NCI-H446 treated with DMSO at 0.1 percent for 48 hours (cell line): ENCODE measurements around the gene PTX3.
A peak's percentile ranks its signal among the peaks of the same experiment; 100 is the strongest.

Source experiments
- DNase-seq: peaks from one replicate; lab custom pipeline; 2025; lab: John Stamatoyannopoulos, UW

The PTX3 gene

GRCh38 chr3:157436583-157437291, at the start of gene PTX3:
Gene PTX3, plus strand, starts transcription at chr3:157436850. Its CDS starts 84 bp downstream, at chr3:157436934.
- no peak for DNase-seq

GRCh38 chr3:157387708-157388435, 48.8 kb upstream of the PTX3 start:
- DNase-seq, result peak; percentile 24

DNA sequence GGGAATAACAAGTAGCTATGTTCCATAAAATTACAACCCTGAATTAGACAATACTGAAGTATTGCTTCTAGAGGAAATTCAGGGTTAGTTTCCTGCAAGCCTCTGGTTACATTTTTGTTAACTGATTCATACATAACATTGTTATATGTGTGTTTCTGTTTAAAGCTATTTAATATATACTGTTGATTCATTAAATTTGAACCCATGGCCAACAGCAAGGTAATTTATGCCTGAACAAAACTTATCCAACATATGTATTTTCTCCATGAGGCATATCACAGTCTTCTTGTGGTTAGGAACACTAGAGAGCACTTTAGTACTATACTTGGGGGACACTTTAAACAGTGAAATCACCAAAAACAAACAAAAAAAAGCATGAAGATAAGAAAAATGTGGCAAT, 47.7 kb upstream of the PTX3 start:
- no peak for DNase-seq

DNA sequence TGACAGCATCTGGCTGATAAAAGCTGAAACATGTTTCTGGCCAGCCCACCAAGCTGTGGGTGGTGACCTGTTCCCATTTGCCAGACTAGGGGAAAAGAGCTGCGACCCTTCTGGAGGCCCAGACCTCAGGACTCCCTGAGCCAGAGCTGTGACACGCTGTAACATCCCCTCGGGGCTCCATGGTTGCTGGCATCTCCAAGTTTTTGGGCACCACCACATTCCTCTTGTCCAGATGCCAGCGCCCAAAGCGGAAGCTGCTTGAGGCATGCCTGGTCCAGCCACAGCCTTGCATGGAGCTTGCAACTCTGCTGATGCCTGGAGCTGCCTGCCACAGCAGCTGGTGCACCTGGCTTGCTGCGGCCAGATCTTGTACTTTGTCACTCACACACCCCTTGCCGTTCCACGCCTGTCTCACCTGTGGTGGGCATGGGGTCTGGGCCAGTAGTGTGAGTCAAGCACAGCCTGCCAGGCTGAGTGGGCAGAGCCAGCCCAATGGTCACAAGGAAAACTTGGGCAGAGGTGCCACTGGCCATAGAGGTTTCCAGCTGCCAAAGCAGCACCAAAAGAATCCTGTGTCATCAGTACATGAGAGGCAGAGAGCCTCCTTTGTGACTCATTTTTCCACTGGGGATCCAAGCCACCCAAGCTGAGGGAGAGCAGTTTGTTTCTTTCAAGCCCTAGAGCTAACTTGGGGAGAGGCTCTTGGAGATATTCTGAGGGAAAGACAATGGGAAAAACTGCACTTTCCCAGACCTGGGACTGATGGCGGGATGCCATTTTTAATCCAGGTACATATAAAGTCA, 45.7 kb upstream of the PTX3 start:
- DNase-seq, result no peak

GRCh38 chr3:157392104-157392503, 44.5 kb upstream of the PTX3 start:
- DNase-seq, result no peak

GRCh38 chr3:157393113-157393512, 43.5 kb upstream of the PTX3 start:
- no peak for DNase-seq

DNA sequence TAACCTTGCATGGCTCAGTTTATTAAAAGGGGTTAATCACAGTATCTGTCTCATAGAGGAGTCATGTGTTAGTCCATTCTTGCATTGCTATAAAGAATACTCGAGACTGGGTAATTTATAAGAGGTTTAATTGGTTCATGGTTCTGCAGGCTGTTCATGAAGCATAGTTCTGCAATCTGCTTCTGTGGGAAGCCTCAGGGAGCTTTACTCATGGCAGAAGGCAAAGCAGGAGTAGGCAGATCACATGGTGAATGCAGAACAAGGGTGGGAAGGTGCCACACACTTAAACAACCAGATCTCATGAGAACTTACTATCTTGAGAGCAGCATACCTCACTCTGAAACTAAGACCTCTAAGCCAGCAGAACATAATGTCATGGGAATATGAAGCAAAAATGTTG, 42.2 kb upstream of the PTX3 start:
- DNase-seq, result no peak

DNA sequence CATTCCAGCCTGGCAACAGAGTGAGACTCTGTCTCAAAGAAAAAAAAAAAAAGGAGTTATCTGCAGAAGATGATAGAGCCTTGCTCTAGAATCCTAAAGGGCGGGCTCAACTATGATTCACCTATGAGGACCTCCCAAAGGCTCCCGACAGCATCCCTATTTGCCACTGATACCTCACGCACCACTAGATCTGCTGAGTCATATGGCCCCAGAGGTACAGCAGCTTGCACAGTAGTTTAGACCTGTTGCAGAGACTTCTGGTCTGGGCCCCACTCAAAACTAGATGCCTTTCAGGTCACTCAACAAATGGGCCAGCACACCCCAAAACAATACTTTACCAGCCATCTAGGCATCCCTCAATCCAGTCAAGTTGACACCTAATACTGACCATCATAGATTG, 38.1 kb upstream of the PTX3 start:
- no peak for DNase-seq

DNA sequence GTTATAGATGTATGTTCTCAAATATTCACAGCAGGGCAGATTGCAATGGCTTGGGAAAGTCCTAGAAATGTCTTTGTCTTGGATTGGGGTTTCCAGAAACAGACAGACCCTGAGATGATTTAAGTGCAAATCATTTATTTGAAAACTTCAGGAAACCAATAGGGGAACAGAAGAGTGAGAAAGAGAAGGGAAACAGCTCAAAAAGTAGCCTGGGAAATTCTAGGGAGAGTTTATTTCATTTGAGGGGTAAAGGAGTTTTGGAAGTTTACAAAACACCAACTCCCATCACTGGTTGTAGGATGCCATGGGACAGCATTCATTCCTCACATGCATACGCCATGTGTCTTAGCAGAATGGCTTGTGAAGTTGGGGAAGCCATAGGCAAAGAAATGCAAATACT, 32.3 kb upstream of the PTX3 start:
- no peak for DNase-seq

GRCh38 chr3:157405457-157405856, 31.2 kb upstream of the PTX3 start:
- no peak for DNase-seq

- DNase-seq, result no peak
Measured at GRCh38 chr3:157406394-157406793, 30.3 kb upstream of the PTX3 start.

DNA sequence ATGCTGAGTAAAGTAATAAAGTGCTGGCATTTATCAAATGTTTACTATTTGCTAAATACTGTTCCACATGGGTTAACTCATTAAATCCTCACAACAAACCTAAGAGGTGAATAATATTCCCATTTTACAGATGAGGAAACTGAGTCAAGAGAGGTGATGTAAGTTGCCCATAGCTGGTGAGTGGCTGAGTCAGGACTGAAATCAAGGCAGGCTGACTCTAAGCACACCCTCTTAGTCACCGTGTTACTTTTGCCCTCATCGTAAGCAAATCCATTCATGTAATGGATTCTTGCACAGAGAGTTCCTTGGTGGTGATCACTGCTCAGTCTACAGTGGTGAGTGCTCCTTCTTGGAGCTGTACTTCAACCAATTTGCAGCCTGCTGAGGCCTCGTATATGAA, 28.9 kb upstream of the PTX3 start:
- no peak for DNase-seq

DNA sequence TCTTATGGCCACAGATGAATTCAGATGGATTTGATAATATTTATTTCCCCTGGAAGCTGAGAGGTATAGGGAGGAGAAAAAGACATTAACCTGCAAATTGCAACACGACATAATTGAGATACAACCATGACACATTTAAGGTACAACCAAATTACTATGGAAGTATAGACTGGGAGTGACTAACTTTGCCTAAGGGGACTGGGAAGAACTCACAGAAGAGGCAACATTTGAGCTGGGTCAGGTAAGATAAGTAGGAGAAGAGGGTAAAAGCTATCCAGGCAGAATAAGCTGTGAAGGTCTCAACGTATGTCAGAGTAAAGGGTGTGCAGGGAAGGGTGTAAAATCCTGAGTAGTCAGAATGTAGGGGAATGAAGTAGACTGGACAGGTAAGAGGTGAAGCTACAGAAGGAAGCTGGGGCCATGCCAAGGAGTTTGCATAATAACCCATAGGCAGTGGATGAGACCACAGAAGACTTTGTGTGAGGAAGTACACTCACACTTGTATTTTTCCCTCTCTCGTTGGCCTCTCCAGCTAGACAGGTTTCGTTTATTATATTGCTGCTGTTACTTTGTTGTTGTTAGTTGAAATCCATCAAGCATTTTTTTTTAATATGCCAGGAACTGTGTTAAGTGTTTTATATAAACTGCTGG, 28.0 kb upstream of the PTX3 start:
- DNase-seq, result no peak

GRCh38 chr3:157409516-157409915, 27.1 kb upstream of the PTX3 start:
- no peak for DNase-seq

DNA sequence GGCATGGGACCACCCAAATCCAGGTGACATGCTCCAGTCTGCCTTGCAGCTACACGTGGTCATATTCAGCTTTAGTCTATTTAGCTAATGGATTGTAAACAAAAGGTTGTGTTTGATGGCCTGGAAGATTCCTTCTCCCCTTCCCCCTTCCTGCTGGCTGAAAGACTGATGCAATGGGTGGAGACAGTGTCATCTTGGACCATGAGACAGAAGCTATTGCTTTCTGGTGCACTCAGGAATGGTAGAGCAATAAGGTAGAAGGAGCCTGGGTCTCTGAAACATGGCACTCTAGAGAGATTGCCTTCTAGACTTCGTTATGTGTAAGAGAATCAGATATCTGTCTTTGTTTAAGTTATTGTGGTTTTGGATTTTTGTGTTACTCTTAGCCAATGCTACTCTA, 25.7 kb upstream of the PTX3 start:
- no peak for DNase-seq

DNA sequence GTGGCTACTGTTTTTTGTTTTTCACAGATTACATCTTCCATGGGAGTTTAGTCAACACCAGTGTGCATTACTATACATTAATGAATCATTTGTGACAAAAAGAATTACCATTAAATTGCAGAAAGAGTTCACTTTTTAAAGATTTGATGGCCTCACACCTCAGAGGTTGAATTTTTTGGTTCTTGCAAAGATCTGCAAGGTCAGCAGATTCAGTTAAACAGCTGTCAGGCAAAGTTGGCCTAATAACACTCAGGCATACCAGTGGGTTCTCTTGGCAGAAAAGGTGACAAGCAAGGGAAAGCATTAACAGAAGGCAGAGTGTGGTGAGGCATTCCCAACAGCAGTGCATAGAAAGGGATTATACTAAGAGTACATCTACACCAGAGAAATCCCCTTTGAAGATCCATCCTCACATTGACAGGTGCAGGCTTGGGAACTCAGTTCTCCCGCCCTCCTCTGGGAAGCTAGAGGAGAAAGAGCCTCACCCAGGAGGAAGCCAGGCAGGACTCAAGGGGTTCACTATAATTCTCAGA, 24.3 kb upstream of the PTX3 start:
- no peak for DNase-seq

- DNase-seq, result peak; percentile 76
Measured at GRCh38 chr3:157414861-157415260, 21.8 kb upstream of the PTX3 start.

DNA sequence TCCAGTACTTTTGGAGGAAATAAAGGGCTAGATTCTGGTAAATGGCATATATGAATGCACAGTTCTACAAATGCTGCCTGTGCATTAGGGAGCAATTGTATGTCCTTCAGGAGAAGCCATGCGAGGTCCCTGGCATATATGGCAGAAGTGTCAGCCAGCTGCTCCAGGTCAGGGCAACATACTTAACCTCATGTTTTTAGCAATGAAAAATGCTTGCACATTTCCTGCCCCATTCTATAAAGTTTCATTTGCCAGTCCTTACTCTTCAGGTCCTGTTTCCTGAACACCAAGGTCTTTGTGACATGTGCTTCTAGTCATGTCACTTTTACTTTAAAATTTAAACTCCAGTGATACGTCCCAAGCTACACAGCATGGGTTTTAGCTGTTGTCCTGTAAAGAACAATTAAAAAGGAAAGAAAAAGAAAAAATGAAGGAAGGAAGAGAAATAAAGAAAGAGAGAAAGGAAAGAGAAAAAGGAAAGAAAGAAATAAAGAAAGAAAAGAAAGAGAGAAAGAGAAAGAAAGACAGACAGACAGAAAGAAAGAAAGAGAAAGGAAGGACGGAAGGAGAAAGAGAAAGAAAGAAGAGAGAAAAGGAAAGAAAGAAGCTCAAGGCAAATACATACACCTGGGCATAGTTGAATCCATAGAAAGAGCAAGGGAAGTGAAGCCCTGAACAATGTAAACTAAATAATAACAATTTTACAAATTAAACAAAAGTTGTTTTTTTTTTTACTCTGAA, 20.1 kb upstream of the PTX3 start:
- no peak for DNase-seq

- no peak for DNase-seq
Measured at GRCh38 chr3:157417247-157417646, 19.4 kb upstream of the PTX3 start.

DNA sequence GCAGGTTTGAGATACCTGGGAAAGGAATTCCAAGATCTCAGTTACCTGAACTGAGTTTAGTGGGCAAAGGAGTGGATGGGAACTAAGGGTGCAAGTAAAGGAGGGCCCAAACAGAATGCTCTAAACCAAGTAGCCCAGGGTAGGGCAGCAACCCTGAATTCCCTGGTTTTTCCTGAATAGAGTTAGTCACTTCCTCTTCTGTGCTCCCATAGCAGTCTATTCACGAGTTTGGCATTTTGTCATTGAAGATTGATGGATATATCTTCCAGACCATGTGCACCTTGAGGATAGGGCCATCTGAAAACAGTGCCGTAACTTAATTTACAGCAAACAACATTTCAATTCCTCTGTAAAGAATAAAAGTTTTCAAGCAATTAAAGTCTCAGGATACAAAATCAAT, 18.5 kb upstream of the PTX3 start:
- no peak for DNase-seq

- no peak for DNase-seq
Measured at GRCh38 chr3:157420606-157421130, 16.0 kb upstream of the PTX3 start.
